ENCODE data around the gene OR10D3.

Gene OR10D3

DNA sequence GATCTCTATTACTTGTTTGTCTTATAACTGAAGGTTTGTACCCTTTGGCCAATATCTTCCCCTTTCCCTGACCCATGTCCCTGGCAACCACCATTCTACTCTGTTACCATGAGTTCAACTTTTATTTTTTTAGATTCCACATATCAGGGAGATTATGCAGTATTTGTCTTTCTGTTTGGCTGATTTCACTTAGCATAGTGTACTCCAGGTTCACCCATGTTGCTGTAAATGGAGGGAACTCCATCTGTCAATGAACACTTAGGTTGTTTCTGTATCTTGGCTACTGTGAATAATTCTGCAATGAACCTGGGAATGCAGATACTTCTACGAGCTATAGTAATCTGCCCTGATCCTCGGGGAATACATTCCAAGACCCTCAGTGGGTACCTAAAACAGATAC is 14.9 kb downstream of the OR10D3 start:
- H3K4me1 ChIP-seq (ENCODE audit: control insufficient read depth in 1 of 2, insufficient read depth in 1 of 2, low read depth in 1 of 2, low read length in 1 of 2) = peaks cover 0 to 5% of the 10 kb centered on the region in 2 experiments
- TF ChIP-seq CTCF (IDR thresholded peaks at IDR 0.05) = no peak
- H3K36me3 ChIP-seq = no peaks in the 10 kb centered on the region
- H3K27ac ChIP-seq = no peak overlapping the region
- no peaks in the 10 kb centered on the region for H3K9me3 ChIP-seq
- H3K4me3 ChIP-seq (ENCODE audit: low read depth in 1 of 2, low read length in 1 of 2) = no peak overlapping the region
- no peaks in the 10 kb centered on the region for H3K27me3 ChIP-seq

DNA sequence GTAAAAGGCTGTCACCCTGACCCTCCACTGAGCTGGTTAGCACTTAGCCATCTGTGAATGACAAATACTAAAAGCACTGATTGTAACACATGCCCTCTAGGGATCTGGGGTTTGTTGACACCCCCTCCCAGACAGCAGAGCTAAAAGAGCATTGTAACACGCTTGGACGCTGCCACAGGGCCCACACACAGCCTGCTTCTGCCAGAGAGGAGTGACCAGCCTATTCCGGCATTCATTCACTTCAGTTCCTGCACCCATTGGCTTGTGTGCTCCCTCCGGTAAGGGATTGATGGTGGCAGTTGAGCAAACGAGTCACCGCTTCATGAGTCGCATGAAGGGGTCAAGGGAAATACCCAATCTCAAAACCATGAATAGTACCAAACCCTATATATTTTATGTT is 15.8 kb downstream of the OR10D3 start:
- H3K4me1 ChIP-seq (ENCODE audit: control insufficient read depth in 1 of 2, insufficient read depth in 1 of 2, low read depth in 1 of 2, low read length in 1 of 2) = no peaks in the 10 kb centered on the region
- TF ChIP-seq CTCF (IDR thresholded peaks at IDR 0.05) = no peak
- no peaks in the 10 kb centered on the region for H3K27me3 ChIP-seq
- no peak overlapping the region for H3K4me3 ChIP-seq (ENCODE audit: low read depth in 1 of 2, low read length in 1 of 2)
- H3K36me3 ChIP-seq = no peaks in the 10 kb centered on the region
- H3K9me3 ChIP-seq = no peaks in the 10 kb centered on the region
- no peak overlapping the region for H3K27ac ChIP-seq

- no peak for TF ChIP-seq CTCF (IDR thresholded peaks at IDR 0.05)
- no peaks in the 10 kb centered on the region for H3K36me3 ChIP-seq
- H3K4me1 ChIP-seq (ENCODE audit: control insufficient read depth in 1 of 2, insufficient read depth in 1 of 2, low read depth in 1 of 2, low read length in 1 of 2) = no peaks in the 10 kb centered on the region
- H3K27me3 ChIP-seq = no peaks in the 10 kb centered on the region
- H3K9me3 ChIP-seq = no peaks in the 10 kb centered on the region
- no peak overlapping the region for H3K27ac ChIP-seq
- H3K4me3 ChIP-seq (ENCODE audit: low read depth in 1 of 2, low read length in 1 of 2) = no peak overlapping the region
Measured at GRCh38 chr11:124199702-124200101, 16.6 kb downstream of the OR10D3 start.

GRCh38 chr11:124200671-124201070 is 17.5 kb downstream of the OR10D3 start:
- H3K4me3 ChIP-seq (ENCODE audit: low read depth in 1 of 2, low read length in 1 of 2) = no peak overlapping the region
- TF ChIP-seq CTCF (IDR thresholded peaks at IDR 0.05) = no peak
- no peaks in the 10 kb centered on the region for H3K27me3 ChIP-seq
- H3K4me1 ChIP-seq (ENCODE audit: control insufficient read depth in 1 of 2, insufficient read depth in 1 of 2, low read depth in 1 of 2, low read length in 1 of 2) = no peaks in the 10 kb centered on the region
- H3K36me3 ChIP-seq = no peaks in the 10 kb centered on the region
- H3K27ac ChIP-seq = no peak overlapping the region
- H3K9me3 ChIP-seq = no peaks in the 10 kb centered on the region

GRCh38 chr11:124202951-124203350 is 19.8 kb downstream of the OR10D3 start:
- Histone ChIP-seq H3K4me3 (ENCODE audit: low read depth in 1 of 2, low read length in 1 of 2) (no peak overlapping the region), H3K9me3 (no peaks in the 10 kb centered on the region), H3K36me3 (no peaks in the 10 kb centered on the region), H3K27me3 (no peaks in the 10 kb centered on the region), H3K4me1 (ENCODE audit: control insufficient read depth in 1 of 2, insufficient read depth in 1 of 2, low read depth in 1 of 2, low read length in 1 of 2) (no peaks in the 10 kb centered on the region), H3K27ac (no peak overlapping the region)
- no peak for TF ChIP-seq CTCF (IDR thresholded peaks at IDR 0.05)

GRCh38 chr11:124204008-124204407 is 20.9 kb downstream of the OR10D3 start:
- Histone ChIP-seq H3K27me3 (no peaks in the 10 kb centered on the region), H3K4me1 (ENCODE audit: control insufficient read depth in 1 of 2, insufficient read depth in 1 of 2, low read depth in 1 of 2, low read length in 1 of 2) (no peaks in the 10 kb centered on the region), H3K36me3 (no peaks in the 10 kb centered on the region), H3K4me3 (ENCODE audit: low read depth in 1 of 2, low read length in 1 of 2) (no peak overlapping the region), H3K9me3 (no peaks in the 10 kb centered on the region), H3K27ac (no peak overlapping the region)
- no peak for TF ChIP-seq CTCF (IDR thresholded peaks at IDR 0.05)

Data from neutrophil (primary cell).